ENCODE data around the gene TMEM41B. TPM values are rescaled to one million over a fixed set of nuclear protein-coding genes. Genes with fewer than 3 reads are reported as not detected.
A peak's percentile ranks its signal among the peaks of the same experiment; 100 is the strongest.

The TMEM41B gene
- total RNA-seq, 2 donors from 2014 or later = 25.9 to 33.5 TPM

DNA sequence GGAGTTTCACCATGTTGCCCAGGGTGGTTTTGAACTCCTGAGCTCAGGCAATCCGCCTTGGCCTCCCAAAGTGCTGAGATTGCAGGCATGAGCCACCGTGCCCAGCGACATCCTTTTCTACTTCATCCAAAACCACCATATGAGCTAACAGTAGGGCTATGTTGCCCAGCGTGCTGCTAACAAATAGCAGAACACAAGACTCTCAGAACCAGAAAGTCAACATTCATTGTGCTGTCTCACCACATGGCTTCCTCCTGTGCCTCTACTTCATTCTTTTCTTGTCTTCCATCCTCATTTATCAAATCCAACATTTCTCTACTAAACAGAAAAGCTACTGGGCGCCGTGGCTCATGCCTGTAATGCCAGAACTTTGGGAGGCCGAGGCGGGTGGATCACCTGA lies 37.2 kb downstream of the TMEM41B start:
- no peaks in the 10 kb centered on the region for H3K9me3 Mint-ChIP-seq
- H3K4me1 Mint-ChIP-seq (ENCODE audit: low read depth in 2 of 2) = peaks cover 20 to 22% of the 10 kb centered on the region in 2 donors
- H3K4me3 Mint-ChIP-seq = no peak overlapping the region
- DNase-seq (ENCODE audit: low spot score) (no peak), ATAC-seq (no peak)
- no peaks in the 10 kb centered on the region for H3K36me3 Mint-ChIP-seq
- peaks cover 0 to 2% of the 10 kb centered on the region in 2 donors for H3K27me3 Mint-ChIP-seq
- H3K27ac Mint-ChIP-seq = no peak overlapping the region

DNA sequence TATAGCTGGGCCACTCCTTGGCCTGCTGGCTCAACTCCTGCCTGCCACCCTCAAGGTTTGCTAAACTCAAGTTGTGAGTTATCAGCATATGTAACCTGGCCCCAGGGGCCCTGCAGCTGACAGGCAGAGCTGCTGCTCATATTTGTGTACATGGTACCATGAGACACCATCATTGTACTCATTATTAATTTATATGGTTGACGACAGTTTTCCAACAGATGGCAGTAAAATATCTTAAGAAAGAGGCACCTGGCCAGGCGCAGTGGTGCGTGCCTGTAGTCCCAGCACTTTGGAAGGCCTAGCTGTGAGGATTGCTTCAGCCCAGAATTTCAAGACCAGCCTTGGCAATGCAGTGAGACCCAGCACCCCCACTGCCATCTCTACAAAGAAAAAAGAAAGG lies 37.8 kb downstream of the TMEM41B start:
- ATAC-seq (no peak), DNase-seq (ENCODE audit: low spot score) (no peak)
- peaks cover 22 to 24% of the 10 kb centered on the region in 2 donors for H3K4me1 Mint-ChIP-seq (ENCODE audit: low read depth in 2 of 2)
- no peak overlapping the region for H3K27ac Mint-ChIP-seq
- no peak overlapping the region for H3K4me3 Mint-ChIP-seq
- no peaks in the 10 kb centered on the region for H3K36me3 Mint-ChIP-seq
- no peaks in the 10 kb centered on the region for H3K9me3 Mint-ChIP-seq
- peaks cover 0 to 2% of the 10 kb centered on the region in 2 donors for H3K27me3 Mint-ChIP-seq

DNA sequence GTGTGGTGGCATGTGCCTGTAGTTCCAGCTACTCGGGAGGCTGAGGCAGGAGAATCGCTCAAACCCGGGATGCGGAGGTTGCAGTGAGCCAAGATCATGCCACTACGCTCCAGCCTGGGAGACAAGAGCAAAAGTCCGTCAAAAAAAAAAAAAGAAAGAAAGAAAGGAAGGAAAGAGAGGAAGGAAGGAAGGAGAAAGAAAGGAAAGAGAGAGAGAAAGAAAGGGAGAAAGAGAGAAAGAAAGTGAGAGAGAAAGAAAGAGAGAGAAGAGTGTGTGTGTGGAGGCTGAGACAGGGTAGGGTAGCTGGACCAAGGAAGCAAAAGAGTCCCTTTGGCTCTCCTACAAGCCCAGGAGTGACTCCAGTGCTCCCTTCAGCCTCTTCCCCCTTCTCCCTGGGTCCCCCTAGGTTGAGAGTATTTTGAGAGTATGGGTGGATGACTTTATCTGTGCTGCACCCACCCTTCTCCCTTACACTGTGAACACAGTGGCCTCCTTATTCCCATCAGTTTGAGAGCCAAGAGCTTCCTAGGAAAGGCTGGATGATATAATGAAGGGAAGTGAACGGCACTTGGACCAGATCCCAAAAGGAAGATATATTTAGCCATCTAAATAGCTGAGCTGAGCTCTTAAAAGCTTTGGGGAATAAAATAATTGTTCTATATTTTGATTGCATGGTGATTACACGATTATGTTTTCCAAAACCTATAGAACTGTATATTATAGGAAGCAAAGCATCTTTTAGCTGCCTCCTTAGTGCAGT lies 39.7 kb downstream of the TMEM41B start:
- H3K27me3 Mint-ChIP-seq = no peaks in the 10 kb centered on the region
- no peak overlapping the region for H3K4me3 Mint-ChIP-seq
- ATAC-seq (no peak), DNase-seq (ENCODE audit: low spot score) (no peak)
- H3K4me1 Mint-ChIP-seq (ENCODE audit: low read depth in 2 of 2) = peaks cover 17 to 19% of the 10 kb centered on the region in 2 donors
- H3K27ac Mint-ChIP-seq = peak overlapping the region in 1 of 2 donors; percentile 78
- no peaks in the 10 kb centered on the region for H3K9me3 Mint-ChIP-seq
- no peaks in the 10 kb centered on the region for H3K36me3 Mint-ChIP-seq

DNA sequence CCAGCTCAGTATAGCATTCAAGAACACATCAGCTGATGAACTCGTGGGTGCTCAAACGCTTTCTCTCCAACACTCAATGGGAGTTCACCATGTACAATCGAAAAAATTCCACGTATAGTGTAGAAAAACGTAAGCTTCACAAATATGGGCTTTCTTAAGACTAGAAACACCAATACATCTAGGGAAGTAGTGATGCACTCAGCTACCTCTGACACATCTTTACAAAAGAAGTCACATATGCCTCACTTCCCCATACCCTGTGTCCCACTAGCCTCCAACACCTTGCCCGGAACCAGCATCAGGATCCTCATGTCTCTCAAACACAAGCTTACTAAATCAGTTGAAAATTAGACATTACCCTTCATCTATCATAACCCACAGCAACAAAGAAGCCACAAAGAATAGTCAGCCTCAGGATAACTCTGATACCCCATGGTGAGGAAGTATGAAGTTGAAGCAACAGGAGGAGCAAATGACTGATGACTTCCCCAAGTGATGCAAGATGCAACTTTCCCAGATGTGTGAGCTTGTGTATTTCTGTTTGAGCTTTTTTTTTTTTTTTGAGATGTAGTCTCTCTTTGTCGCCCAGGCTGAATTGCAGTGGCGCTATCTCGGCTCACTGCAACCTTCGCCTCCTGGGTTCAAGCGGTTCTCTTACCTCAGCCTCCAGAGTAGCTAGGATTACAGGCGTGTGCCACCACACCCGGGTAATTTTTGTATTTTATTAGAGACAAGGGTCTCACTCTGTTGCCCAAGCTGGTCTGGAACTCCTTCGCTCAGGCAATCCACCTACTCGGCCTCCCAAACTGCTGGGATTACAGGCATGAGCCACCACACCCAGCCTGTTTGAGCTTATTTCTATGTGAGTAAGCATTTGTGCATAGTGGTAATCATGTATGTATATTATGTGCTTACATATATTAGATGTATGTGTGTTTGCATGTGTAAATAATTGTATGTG lies 40.7 kb downstream of the TMEM41B start:
- ATAC-seq (peak; percentile 87 to 93), DNase-seq (ENCODE audit: low spot score) (peak; percentile 70)
- no peaks in the 10 kb centered on the region for H3K36me3 Mint-ChIP-seq
- peak overlapping the region; percentile 59 for H3K4me3 Mint-ChIP-seq
- peaks cover 0 to 3% of the 10 kb centered on the region in 2 donors for H3K27me3 Mint-ChIP-seq
- peaks cover 17 to 19% of the 10 kb centered on the region in 2 donors for H3K4me1 Mint-ChIP-seq (ENCODE audit: low read depth in 2 of 2)
- peak overlapping the region; percentile 68 to 78 for H3K27ac Mint-ChIP-seq
- H3K9me3 Mint-ChIP-seq = no peaks in the 10 kb centered on the region

DNA sequence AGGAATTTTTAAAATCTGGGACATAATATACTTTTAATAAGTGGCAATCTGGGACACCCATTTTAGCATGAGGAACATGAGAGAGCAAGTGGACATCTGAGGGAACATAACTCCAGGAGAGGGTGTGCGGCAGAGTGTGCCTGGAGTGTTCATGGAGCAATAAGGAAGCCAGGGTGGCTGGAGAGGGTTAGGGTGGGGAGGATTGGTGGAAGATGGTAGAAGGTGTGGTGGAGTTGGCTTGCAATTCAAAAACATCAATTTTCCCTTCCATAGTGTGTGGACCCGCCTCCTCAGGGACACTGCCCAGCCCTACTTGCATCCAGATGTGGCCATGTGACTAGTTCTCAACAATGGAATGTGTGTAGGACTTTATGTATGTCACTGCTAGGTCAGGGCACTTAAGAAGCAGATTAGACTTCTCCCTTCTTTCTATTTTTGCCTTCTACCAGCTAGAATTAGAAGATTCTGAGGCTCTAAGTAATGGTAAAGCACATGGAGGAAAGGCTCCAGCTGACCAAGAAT lies 44.8 kb downstream of the TMEM41B start:
- no peak overlapping the region for H3K4me3 Mint-ChIP-seq
- no peak overlapping the region for H3K27ac Mint-ChIP-seq
- peaks cover 19 to 20% of the 10 kb centered on the region in 2 donors for H3K4me1 Mint-ChIP-seq (ENCODE audit: low read depth in 2 of 2)
- H3K9me3 Mint-ChIP-seq = no peaks in the 10 kb centered on the region
- ATAC-seq (no peak), DNase-seq (ENCODE audit: low spot score) (no peak)
- H3K36me3 Mint-ChIP-seq = no peaks in the 10 kb centered on the region
- H3K27me3 Mint-ChIP-seq = peaks cover 9 to 12% of the 10 kb centered on the region in 2 donors

DNA sequence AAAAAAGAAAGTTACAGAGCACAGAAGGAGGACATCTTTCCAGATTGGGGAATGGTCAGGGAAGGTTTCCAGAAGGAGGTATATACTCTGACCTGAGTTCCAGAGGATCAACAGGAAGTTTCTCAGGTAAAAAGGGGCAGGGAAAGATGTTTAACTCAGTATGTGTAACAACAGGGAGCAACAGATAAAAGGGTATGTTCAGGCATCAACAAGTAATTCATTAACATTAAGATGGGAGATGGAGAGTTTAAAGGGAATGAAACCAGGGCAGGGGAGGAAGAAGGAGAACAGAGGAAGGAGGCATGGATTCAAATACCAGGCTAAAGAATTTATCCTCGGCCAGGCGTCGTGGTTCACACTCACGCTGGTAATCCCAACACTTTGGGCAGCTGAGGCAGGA lies 46.7 kb downstream of the TMEM41B start:
- peaks cover 5% of the 10 kb centered on the region for H3K36me3 Mint-ChIP-seq
- ATAC-seq (no peak), DNase-seq (ENCODE audit: low spot score) (no peak)
- H3K4me3 Mint-ChIP-seq = no peak overlapping the region
- H3K4me1 Mint-ChIP-seq (ENCODE audit: low read depth in 2 of 2) = peaks cover 14 to 19% of the 10 kb centered on the region in 2 donors
- H3K9me3 Mint-ChIP-seq = no peaks in the 10 kb centered on the region
- H3K27ac Mint-ChIP-seq = no peak overlapping the region
- peaks cover 9 to 12% of the 10 kb centered on the region in 2 donors for H3K27me3 Mint-ChIP-seq

DNA sequence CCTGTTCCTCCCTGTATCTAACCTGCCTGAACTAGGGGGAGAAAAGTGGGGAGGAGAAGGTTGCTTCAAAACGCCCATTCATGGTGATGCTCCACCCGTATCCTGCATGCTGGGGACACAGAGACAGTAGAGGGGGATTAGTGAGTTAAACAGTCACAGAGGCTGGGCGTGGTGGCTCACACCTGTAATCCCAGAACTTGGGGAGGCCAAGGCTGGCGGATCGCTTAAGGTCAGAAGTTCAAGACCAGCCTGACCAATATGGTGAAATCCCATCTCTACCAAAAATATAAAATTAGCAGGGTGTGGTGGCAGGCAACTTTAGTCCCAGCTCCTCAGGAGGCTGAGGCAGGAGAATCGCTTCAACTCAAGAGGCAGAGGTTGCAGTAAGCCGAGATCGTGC lies 47.5 kb downstream of the TMEM41B start:
- no peak overlapping the region for H3K4me3 Mint-ChIP-seq
- ATAC-seq = no peak

DNA sequence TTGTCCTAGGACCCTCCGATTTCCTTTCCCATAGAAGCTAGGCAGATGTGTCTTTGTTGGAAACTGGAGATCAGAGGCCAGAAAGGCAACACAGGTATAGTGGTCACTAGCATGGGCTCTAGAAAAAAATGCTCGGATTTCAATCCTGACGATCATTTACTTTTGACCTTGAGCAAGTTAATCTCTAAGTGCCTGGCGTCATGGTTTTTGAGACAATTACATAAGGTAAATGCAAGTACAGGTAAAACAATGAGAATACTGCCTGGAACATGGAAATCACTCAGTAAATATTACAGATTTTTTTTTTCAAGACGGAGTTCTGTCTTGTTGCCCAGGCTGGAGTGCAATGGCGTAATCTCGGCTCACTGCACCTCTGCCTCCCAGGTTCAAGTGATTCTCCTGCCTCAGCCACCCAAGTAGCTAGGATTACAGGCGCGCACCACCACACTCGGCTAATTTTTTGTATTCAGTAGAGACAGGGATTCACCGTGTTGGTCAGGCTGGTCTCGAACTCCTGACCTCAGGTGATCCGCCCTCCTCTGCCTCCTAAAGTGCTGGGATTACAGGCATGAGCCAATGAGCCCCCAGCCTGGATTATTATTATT lies 48.2 kb downstream of the TMEM41B start:
- DNase-seq (ENCODE audit: low spot score) (no peak), ATAC-seq (no peak)
- Mint-ChIP-seq H3K4me3 (peak overlapping the region; percentile 79), H3K27ac (peak overlapping the region; percentile 66 to 95), H3K4me1 (ENCODE audit: low read depth in 2 of 2) (peaks cover 14 to 28% of the 10 kb centered on the region in 2 donors), H3K27me3 (peaks cover 9 to 20% of the 10 kb centered on the region in 2 donors), H3K36me3 (peaks cover 5% of the 10 kb centered on the region), H3K9me3 (no peaks in the 10 kb centered on the region)

More for the DNA sequence above, 47.5 kb downstream of the TMEM41B start:
- Mint-ChIP-seq H3K36me3 (peaks cover 5% of the 10 kb centered on the region), H3K9me3 (no peaks in the 10 kb centered on the region), H3K27me3 (peaks cover 9 to 13% of the 10 kb centered on the region in 2 donors), H3K27ac (no peak overlapping the region), H3K4me1 (ENCODE audit: low read depth in 2 of 2) (peaks cover 14 to 22% of the 10 kb centered on the region in 2 donors)
- no peak for DNase-seq (ENCODE audit: low spot score)

DNA sequence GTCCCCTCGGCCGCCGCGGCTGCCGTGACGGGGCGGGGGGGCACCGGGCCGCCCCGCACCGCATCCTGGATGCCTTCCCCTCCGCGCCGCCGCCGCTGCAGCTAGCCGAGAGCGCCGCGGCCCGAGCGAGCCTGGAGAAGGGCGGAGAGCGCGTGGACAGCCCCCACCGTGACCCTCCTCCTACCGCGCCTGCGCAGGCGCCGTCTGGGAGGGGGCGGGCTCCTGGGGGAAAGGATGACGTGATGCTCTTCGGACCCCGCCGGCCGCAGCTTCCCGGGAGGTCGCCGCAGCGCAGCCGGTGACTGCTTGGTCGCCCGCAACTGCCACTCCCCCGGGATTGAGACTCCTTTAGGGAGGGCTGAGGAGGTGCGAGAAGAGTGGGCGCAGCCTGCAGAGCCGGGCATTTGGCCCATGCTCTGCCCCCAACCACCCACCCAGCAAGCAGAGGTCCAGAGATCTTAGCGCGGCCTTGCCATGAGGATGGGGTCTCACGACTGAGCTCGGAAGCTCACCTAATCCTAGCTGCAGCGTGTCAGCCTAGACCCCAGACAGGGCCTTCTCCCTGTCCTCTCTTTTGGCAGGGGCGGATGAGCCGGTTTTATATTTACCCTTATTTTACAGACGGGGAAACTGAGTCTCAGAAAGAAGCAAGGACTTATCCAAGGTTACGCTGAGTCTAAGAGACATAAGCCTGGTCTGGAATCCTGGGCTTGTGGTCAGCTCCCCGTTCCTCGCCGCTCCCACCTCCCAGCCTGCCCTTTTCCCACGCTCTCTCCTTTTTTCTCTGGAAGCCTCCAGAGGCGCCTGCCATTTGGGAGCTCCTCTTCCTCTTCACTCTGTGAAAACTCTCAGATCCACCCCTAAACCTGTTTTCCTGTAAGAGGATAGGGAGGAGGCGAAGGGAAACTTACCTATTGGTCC lies 48.9 kb downstream of the TMEM41B start, which contains the start of gene DENND5A:
DENND5A (minus strand) TSS at position 140 of the 921 bp plus-strand sequence. CDS start 281 bp downstream, outside the sequence.
- Mint-ChIP-seq H3K4me3 (peak within 1 kb of the TSS; percentile 95), H3K9me3 (no peaks in the 10 kb centered on the region), H3K4me1 (ENCODE audit: low read depth in 2 of 2) (peaks cover 14 to 34% of the 10 kb centered on the region in 2 donors), H3K27me3 (peaks cover 9 to 22% of the 10 kb centered on the region in 2 donors), H3K36me3 (peaks cover 5% of the 10 kb centered on the region), H3K27ac (peak within 1 kb of the TSS; percentile 99)
- peak; percentile 79 to 85 for ATAC-seq
- DNase-seq (ENCODE audit: low spot score) = peak; percentile 88

DNA sequence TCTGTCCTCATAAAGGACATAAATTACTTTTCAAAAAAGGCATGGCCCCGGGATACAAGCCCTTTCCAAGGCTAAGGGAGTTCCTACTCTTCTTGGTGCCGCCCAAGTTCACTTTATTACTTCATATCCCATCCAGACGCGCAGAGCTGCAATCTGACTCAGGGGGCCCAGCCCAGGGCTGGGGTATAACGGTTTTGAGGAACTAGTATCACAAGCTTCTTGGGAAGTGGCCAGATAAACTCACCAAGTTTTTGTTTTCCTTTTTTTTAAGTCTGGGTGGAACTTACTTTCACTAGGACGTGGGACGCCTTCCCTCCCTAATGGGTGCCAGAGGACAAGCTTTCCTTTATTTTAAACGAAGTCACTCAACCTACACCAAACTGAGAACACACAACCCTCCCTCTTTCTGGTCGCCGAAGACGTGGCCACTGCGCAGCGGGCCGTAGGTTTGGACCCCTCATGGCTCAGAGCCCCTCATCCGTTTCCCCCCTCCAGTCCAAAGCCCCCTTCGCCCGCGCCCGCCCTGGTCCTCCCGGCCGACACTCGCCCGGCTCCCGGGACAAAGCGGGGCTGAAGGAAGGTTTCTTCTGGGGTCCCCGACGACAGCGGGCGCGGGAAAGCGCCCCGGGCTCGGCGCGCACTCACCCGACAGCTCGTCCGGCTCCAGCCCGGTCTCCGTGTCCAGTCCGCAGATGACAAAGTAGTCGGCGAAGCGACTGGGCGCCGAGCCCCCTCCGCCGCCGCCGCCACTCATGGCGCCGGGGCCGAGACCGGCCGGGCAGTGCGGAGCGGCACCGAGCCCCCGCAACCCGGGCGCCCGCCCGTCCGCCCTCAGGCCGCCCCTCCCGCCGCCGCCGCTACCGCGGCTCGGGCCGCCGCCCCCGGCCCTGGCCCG lies 49.8 kb downstream of the TMEM41B start:
- peak overlapping the region; percentile 99 for H3K27ac Mint-ChIP-seq
- H3K27me3 Mint-ChIP-seq = peaks cover 9 to 27% of the 10 kb centered on the region in 2 donors
- ATAC-seq (peak; percentile 52 to 61), DNase-seq (ENCODE audit: low spot score) (peak; percentile 69)
- H3K9me3 Mint-ChIP-seq = no peaks in the 10 kb centered on the region
- H3K4me3 Mint-ChIP-seq = peak overlapping the region; percentile 95
- H3K4me1 Mint-ChIP-seq (ENCODE audit: low read depth in 2 of 2) = peaks cover 14 to 39% of the 10 kb centered on the region in 2 donors
- peaks cover 5% of the 10 kb centered on the region for H3K36me3 Mint-ChIP-seq

DNA sequence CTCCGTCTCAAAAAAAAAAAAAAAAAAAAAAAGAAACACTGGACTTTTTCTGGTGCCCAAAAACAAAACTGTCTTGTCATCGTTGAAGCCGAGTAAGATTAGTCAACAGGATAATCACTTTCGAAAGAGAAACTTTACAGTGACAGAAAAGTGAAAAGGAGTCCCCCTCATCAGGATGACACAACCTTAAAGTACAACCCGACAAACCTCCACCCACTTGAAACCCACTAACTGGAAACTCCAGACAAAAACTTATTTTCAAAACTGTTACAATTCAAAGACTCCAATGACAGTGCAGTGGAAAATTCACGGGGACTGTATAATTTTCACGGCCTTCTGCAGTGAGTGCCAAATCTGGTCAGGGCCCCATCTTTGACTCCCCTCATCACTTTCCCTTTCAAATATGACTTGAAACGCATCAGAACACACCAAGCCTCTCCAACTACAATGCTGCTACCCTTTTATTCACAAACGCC lies 50.5 kb downstream of the TMEM41B start:
- peaks cover 5% of the 10 kb centered on the region for H3K36me3 Mint-ChIP-seq
- DNase-seq (ENCODE audit: low spot score) (peak; percentile 83), ATAC-seq (peak; percentile 84 to 89)
- H3K4me1 Mint-ChIP-seq (ENCODE audit: low read depth in 2 of 2) = peaks cover 14 to 39% of the 10 kb centered on the region in 2 donors
- peak overlapping the region; percentile 99 for H3K27ac Mint-ChIP-seq
- no peaks in the 10 kb centered on the region for H3K9me3 Mint-ChIP-seq
- H3K4me3 Mint-ChIP-seq = peak overlapping the region; percentile 95
- peaks cover 6 to 27% of the 10 kb centered on the region in 2 donors for H3K27me3 Mint-ChIP-seq

Measured in natural killer cell treated with Interleukin-12 subunit alpha and Interleukin-12 subunit beta and Interleukin-15 and Interleukin-18, amount 100 ng/mL, for 72 hours (primary cell).